ENCODE measurements around the gene ANKEF1. TPM values are rescaled to one million over a fixed set of nuclear protein-coding genes. Genes with fewer than 3 reads are reported as not detected.

The ANKEF1 gene
- total and polyA plus RNA-seq, 8 donors, result 1.7 to 10.0 (median 6.6) TPM

DNA sequence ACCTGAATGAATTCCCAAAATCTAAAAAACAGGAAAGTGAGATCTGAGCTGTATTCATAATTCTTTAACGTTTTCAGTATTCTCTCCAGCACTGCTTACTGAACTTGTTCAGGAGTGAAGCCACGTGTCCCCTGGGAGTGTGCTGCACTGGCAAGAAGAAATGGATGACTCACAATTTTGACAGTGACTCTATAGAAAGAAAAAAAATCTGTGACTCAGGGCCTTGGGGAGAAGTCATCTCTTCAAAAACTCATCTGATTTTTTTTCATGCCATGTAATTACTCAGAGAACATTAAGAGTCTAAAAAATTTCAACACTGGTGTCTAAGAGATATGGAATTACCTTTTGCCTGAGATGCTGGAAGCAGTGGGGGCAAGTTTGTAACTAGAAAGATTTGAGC, 39.7 kb downstream of the ANKEF1 start:
- Histone ChIP-seq H3K9me3 (no peaks in the 10 kb centered on the region), H3K4me3 (no peak overlapping the region), H3K4me1 (peaks cover 11 to 36% (median 16%) of the 10 kb centered on the region in 3 donors), H3K27ac (no peak overlapping the region), H3K36me3 (no peaks in the 10 kb centered on the region), H3K27me3 (no peaks in the 10 kb centered on the region)
- FAIRE-seq (no peak), DNase-seq (peak in 1 of 6 donors; percentile 30), ATAC-seq (peak in 1 of 4 donors; percentile 58)
- intact Hi-C loops (cut with DNase I), result no loop called here
- 65 to 73% methylated on average over 2 of the region's 2 CpGs for WGBS, 2 donors
- TF ChIP-seq CTCF (IDR thresholded peaks at IDR 0.05), result no peak

GRCh38 chr20:10075606-10076005, 40.8 kb downstream of the ANKEF1 start:
- intact Hi-C loops (cut with DNase I), result no loop called here
- ATAC-seq (no peak), FAIRE-seq (no peak), DNase-seq (no peak)
- TF ChIP-seq CTCF (IDR thresholded peaks at IDR 0.05), result no peak
- no peaks in the 10 kb centered on the region for H3K27me3 ChIP-seq
- 81 to 85% methylated on average over 2 of the region's 2 CpGs for WGBS, 2 donors
- H3K4me1 ChIP-seq, result peaks cover 16 to 41% (median 25%) of the 10 kb centered on the region in 3 donors
- H3K27ac ChIP-seq, result peak overlapping the region in 2 of 4 donors; percentile 67 to 68
- H3K9me3 ChIP-seq, result no peaks in the 10 kb centered on the region
- H3K36me3 ChIP-seq, result no peaks in the 10 kb centered on the region
- H3K4me3 ChIP-seq, result no peak overlapping the region

GRCh38 chr20:10076126-10077080, 41.6 kb downstream of the ANKEF1 start:
- DNase-seq, result peak in 3 of 6 donors; percentile 28 to 67 (median 64)
- H3K4me1 ChIP-seq, result peaks cover 20 to 46% (median 26%) of the 10 kb centered on the region in 3 donors
- no peak overlapping the region for H3K4me3 ChIP-seq
- no peak for TF ChIP-seq CTCF (IDR thresholded peaks at IDR 0.05)
- H3K27ac ChIP-seq, result peak overlapping the region; percentile 23 to 68 (median 58)
- peak; percentile 63 to 77 (median 74) for ATAC-seq
- no peaks in the 10 kb centered on the region for H3K27me3 ChIP-seq
- 24 to 26% methylated on average over 5 of the region's 5 CpGs for WGBS, 2 donors
- no peaks in the 10 kb centered on the region for H3K36me3 ChIP-seq
- intact Hi-C loops (cut with DNase I), result no loop called here
- no peak for FAIRE-seq
- no peaks in the 10 kb centered on the region for H3K9me3 ChIP-seq

GRCh38 chr20:10077081-10077471, 42.3 kb downstream of the ANKEF1 start:
- Histone ChIP-seq H3K27ac (peak overlapping the region; percentile 23 to 68 (median 58)), H3K36me3 (no peaks in the 10 kb centered on the region), H3K9me3 (no peaks in the 10 kb centered on the region), H3K4me1 (peaks cover 20 to 46% (median 26%) of the 10 kb centered on the region in 3 donors), H3K27me3 (no peaks in the 10 kb centered on the region), H3K4me3 (no peak overlapping the region)
- 60 to 62% methylated on average over 4 of the region's 4 CpGs for WGBS, 2 donors
- ATAC-seq, result no peak
- TF ChIP-seq CTCF (IDR thresholded peaks at IDR 0.05), result peak in 1 of 4 donors; percentile 9
- intact Hi-C loops (cut with DNase I), result no loop called here
- peak in 1 of 6 donors; percentile 55 for DNase-seq
- no peak for FAIRE-seq

- WGBS, 2 donors, result 70 to 80% methylated on average over 2 of the region's 2 CpGs
- Histone ChIP-seq H3K27ac (peak overlapping the region in 3 of 4 donors; percentile 48 to 68 (median 67)), H3K4me3 (no peak overlapping the region), H3K36me3 (no peaks in the 10 kb centered on the region), H3K27me3 (no peaks in the 10 kb centered on the region), H3K4me1 (peaks cover 20 to 46% (median 26%) of the 10 kb centered on the region in 3 donors), H3K9me3 (no peaks in the 10 kb centered on the region)
- ATAC-seq (no peak), DNase-seq (no peak), FAIRE-seq (no peak)
- no peak for TF ChIP-seq CTCF (IDR thresholded peaks at IDR 0.05)
- intact Hi-C loops (cut with DNase I), result no loop called here
These were observed 43.1 kb downstream of the ANKEF1 start for GRCh38 chr20:10077886-10078285.

Data from pancreas (tissue), 10 donors.